ENCODE results near the gene TM9SF4.
"Not testable (repeated sequence)": the region's sequence is repeated elsewhere in the genome, so short reads cannot be mapped to it uniquely, and the experiment has no call there.

The TM9SF4 gene

DNA sequence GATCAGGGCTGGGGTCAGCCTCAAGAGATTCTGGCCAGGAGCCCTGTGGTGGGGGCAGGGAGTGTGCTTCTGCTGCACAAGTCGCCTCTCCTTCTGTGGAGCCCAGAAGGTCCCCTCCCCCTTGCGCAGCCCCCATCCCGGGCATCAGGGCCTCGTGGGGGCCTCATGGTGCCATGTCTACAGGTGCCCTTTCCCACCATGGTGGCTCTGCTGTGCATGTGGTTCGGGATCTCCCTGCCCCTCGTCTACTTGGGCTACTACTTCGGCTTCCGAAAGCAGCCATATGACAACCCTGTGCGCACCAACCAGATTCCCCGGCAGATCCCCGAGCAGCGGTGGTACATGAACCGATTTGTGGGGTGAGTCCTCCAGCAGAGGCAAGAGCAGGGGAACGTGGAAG is 48.1 kb downstream of the TM9SF4 start:
- DNase-seq (ENCODE audit: low spot score): no peak

DNA sequence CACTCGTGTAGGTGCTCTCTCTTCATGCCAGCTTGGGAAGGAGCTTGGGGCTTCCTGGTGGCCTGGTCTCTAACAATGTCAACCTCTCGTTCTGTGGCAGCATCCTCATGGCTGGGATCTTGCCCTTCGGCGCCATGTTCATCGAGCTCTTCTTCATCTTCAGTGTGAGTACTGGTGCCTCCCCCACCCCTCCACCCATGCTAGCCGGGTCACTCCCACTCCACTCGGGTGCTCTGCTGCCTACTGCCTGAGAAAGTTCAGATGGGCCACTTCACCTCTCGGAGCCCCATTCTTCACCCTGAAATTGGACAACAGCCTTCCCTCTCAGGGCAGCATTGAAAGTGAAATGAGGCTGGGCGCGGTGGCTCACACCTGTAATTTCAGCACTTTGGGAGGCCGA is 48.8 kb downstream of the TM9SF4 start:
- DNase-seq (ENCODE audit: low spot score): no peak

DNA sequence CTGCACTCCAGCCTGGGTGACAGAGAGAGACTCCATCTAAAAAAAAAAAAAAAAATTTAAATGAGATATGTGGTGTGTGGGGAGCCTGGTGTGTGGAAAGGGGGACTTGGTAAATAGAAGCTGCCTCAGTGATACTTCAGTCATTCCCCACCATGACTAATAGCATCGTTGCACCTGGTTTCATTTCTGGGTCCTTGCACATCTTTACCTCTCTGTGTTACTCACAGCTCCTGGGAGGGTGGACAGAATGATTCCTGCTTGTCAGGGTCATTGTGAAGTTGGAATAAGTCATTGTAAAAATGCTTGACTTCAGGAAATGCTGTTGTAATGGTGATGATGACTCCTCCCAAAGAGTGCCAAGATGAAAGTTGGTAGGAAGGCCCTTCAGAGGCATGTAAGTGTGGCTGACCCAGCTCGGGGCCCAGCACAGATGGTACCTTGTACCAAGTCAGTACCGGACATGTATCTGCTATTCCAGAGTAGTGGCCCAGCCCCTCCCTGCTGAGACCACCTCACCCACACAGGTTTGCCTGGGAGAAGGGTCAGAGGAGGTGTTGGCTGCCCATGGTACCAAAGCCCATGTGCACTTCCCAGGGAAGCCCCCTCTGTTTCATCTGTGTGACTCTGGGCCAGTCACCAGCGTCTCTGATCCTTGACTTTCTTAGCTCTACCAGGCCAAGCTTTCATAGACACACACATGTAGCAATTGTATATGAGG is 49.6 kb downstream of the TM9SF4 start:
- DNase-seq (ENCODE audit: low spot score): no peak

DNA sequence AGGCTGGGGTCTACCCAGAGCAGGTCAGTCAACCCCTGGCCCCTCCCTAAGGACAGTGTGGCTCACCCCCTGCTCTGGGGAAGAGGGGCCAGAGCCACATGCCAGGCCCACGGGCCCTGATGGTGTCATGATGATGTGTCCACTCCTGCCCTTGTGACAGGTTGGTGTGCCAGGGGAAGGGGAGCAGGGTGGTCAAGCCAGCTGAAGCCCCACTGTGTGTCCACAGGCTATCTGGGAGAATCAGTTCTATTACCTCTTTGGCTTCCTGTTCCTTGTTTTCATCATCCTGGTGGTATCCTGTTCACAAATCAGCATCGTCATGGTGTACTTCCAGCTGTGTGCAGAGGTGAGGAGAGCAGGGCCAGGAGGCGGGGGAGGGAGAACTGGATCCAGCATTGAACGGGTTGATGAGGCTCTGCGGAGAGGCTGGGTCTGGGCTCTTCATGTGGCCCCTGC is 50.3 kb downstream of the TM9SF4 start:
- no peak for DNase-seq (ENCODE audit: low spot score)

DNA sequence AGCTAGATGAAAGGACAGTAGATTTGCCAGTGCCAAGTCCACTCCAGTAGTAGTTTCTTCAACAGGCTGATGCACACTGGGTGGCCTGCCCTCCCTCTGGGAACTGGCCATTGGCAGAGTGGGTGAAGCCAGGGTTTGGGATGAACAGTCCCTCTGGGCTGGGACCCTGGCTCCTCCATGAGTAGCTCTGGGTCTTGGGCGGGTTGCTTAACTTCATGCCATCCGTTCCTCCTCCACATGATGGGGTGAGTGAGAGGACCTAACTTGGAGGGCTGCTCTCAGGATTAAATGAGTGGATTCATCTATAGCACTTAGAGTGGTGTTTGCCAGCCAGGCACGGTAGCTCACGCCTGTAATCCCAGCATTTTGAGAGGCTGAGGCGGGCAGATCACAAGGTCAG is 50.8 kb downstream of the TM9SF4 start:
- DNase-seq (ENCODE audit: low spot score): no peak

DNA sequence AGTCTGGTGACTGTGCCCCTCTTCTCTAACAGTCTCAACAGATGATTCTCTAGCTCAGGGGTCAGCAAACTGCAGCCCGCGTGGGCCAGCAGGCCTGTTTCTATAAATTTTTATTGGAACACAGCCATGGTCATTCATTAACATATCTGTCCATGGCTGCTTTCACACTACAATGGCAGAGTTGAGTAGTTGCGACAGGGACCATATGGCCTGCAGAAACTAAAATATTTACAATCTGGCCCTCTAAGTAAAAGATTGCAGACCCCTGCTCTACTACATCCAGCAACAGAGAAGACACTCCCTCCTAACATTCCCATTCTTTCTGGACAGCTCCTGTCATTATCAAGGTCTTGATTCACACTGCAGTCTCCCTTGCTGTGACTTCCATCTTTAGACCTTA is 52.8 kb downstream of the TM9SF4 start:
- no peak for DNase-seq (ENCODE audit: low spot score)

DNA sequence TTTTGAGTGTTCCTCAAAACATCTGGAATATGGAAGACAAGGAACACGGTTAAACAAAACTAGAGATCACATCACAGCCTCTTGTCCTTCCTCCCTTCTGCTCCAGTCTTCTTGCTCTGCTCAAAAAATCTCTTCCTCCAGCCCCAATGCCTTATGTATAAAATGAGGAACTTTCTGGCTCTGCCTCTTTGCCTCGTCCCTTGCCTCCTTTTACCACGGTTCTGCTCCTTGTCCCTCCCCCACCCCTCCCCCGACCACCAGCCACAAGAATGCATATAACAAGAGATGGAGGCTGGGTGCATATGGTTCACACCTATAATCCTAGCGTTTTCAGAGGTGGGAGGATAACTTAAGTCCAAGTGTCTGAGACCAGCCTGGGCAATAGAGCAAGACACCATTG is 54.4 kb downstream of the TM9SF4 start:
- no peak for DNase-seq (ENCODE audit: low spot score)

DNA sequence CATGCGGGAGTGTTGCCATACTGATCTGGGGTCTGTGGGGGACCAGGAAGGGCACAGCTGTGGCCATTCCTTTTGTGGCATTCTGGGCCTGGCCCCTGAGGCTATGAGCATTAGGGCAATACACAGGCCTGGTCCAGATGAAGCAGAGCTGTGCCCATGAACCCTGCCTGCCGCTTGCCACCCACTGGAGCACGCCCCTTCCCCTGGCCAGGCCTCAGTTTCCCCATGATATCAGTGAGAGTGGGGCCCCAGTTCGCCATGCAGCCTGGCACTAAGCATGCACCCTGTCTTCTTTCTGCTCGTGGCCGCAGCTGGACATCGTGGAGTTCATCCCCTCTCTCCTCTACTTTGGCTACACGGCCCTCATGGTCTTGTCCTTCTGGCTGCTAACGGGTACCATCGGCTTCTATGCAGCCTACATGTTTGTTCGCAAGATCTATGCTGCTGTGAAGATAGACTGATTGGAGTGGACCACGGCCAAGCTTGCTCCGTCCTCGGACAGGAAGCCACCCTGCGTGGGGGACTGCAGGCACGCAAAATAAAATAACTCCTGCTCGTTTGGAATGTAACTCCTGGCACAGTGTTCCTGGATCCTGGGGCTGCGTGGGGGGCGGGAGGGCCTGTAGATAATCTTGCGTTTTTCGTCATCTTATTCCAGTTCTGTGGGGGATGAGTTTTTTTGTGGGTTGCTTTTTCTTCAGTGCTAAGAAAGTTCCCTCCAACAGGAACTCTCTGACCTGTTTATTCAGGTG is 55.6 kb downstream of the TM9SF4 start:
- DNase-seq (ENCODE audit: low spot score): no peak

DNA sequence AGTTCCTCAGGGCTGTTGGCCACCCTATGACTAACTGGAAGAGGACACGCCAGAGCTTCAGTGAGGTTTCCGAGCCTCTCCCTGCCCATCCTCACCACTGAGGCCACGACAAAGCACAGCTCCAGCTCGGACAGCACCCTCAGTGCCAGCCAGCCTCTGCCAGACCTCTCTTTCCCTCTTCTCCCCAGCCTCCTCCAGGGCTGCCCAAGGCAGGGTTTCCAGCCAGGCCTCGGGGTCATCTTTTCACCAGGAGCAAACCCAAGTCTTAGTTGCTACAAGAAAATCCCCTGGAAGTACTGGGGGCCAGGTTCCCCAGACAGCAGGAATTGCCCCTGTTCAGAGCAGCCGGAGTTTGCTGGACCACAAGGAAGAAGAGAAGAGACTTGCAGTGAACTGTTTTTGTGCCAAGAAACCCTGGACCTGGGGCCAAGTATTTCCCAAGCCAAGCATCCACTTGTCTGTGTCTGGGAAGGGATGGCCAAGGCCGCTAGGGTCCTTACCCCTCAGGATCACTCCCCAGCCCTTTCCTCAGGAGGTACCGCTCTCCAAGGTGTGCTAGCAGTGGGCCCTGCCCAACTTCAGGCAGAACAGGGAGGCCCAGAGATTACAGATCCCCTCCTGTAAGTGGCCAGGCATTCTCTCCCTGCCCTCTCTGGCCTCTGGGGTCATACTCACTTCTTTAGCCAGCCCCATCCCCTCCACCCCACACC is 56.5 kb downstream of the TM9SF4 start:
- no peak for DNase-seq (ENCODE audit: low spot score)

DNA sequence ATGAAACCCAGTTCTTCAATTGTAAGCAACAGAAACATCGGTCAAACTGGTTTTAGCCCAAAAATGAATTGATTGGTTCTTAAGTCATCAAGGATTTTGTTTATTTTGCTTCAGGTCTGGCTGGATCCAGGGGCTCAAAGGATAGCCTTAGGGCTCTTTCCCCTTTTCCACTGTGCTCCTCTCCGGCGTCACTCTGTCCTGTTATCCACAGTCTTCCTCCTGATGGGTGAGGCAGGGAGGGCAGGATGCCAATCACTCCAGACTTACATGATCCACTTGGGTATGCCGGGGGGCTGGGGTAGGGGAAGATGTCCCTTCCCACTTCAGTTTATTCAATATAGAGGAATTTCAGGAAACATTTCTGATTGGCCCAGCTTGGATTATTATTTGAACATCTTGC is 58.0 kb downstream of the TM9SF4 start:
- no peak for DNase-seq (ENCODE audit: low spot score)

DNA sequence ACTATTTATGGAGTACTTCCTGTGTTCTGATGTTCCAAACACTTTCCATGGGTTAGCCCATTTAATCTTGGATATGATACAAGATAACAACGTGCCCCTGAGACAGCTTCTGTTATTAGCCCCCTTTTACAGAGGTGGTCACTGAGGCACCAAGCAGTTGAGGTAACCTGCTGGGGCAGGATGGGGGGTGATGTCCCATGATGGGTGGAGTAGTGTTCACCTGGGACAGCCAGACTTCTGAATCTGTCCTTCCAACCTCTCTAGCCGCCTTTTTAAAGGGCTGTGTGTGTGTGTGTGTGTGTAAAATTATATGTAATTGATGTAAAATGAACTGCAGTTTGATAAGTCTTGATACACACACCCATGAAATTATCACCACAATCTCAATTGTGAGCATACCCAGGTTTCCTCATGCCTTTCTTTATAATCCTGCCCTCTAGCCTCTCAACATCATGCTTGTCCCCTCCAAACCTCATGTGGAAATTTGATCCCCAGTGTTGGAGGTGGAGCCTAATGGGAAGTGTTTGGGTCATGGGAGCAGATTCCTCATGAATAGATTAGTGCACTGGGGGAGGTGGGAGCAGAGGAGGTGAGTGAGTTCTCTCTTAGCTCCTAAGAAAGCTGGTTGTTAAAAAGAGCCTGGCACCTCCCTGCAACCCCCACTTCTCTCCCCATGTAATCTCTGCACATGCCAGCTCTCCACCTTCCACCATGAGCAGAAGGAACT is 58.8 kb downstream of the TM9SF4 start:
- no peak for DNase-seq (ENCODE audit: low spot score)

DNA sequence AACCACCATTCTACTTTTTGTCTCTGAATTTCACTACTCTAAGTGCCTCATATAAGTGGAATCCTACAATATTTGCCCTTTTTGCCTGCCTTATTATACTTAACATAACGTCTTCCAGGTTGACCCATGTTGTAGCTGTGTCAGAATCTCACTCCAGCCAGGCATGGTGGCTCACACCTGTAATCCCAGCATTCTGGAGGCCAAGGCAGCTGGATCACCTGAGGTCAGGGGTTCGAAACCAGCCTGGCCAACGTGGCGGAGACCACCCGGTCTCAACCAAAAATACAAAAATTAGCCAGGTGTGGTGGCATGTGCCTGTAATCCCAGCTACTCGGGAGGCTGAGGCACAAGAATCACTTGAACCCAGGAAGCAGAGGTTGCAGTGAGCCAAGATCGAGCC is 68.2 kb downstream of the TM9SF4 start:
- not testable (repeated sequence) for DNase-seq (ENCODE audit: low spot score)

DNA sequence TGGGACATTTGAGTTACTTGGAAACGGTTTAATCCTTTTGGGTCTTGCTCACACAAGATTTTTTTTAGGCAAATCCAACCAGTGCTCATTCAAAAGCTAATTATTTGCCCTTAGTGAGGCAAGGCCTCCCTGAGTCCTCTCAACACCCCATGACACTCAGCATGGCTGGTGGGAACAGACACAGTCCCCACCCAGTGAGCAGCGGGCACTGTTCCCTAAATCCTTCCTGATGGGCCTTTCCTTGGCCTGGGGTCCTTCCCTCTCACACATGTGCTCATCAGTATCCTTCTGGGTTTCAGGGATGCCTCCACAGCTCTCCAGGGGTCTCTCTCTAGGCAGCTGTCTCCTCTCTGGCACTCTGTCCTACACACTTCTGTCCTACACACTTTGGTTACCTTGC is 70.0 kb downstream of the TM9SF4 start:
- no peak for DNase-seq (ENCODE audit: low spot score)

DNA sequence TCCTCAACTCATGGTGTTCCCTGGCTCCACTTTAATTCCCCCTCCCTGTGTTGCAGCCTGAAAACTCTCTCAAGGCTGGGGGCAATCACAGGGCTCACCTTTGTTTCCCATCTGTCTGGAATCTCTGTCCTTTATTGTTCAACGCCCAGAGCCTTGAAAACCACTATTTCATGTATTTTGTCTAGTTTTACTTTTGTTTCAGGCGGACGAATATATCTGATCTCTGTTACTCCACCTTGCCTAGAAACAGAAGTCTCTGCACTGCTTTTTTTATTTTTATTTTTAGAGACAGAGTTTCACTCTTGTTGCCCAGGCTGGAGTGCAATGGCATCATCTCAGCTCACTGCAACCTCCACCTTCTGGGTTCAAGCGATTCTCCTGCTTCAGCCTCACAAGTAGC is 70.4 kb downstream of the TM9SF4 start:
- DNase-seq (ENCODE audit: low spot score): no peak

DNA sequence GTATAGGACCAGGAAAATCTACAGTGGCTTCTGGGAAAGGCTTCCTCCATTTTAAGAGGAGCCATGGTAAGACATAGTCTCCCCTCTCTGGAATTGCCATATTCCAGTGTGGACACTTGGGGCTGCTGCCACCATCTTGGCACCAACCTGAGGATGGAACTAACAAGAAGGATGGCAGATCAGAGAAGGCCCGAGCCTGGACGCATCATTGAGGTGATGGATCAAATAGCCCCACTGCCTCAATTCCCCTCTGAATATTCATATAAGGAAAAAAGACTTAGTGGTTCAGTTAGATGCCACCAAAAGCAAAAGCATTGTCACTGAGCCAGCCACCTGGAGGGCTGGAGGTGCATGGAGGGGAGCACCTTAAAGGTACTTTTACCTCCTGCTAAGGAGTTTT is 72.1 kb downstream of the TM9SF4 start:
- DNase-seq (ENCODE audit: low spot score): no peak

DNA sequence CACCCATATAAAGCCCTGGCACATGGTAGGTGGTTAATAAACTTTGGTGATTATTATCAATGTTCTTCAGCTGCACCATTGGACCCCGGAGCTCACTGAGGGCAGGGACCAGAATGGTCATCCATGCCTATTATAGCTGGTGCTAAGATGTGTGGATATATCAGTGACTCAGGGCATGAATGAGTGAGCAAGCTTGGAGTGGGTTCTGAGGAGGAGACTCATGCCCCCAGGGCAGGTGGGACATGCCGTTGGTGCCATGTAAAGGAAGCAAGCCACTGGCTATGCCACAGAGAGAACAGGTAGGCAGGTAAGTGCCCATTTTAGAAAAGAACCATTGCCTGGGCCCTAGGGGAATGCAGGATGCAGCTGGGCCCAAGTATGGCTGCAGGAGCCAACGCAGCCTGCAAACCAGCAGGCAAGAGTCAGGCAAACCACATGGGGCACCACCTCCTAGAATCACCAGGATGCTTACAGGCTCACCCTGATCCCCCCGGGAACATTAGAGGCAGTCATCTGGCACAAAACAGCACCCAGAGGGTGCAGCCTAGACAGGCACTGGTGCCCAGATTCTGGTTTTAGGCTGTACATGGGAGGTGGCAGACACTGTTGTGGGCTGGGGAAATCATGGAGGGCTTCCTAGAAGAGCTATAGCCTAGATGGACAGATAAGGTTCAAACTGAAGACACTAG is 74.6 kb downstream of the TM9SF4 start:
- DNase-seq (ENCODE audit: low spot score): no peak

DNA sequence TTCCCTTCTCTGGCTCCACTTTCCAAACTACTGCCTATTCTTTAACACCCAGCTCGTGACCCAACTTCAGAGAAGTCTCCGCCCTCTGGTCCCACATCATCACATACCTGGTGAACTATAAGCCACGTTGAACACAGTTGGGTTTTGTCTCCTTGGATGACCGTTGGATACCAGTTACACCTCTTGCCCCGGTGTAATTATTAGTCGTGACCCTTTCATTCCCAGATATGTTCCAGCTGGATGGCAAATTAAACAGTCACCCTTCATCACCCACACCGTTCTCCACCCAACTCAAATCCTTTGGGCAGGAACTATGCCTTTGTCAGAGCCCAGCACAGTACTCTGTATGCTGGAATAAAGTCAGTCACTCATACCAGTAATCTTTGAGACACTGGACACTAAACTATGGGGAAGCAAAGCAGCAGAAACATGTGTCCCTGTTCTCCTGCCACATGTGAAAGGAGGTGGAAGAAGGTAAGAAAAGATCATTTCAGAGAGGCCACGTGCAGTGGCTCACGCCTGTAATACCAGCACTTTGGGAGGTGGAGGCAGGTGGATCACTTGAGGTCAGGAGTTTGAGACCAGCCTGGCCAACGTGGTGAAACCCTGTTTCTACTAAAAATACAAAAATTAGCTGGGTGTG is 75.6 kb downstream of the TM9SF4 start:
- DNase-seq (ENCODE audit: low spot score): no peak

DNA sequence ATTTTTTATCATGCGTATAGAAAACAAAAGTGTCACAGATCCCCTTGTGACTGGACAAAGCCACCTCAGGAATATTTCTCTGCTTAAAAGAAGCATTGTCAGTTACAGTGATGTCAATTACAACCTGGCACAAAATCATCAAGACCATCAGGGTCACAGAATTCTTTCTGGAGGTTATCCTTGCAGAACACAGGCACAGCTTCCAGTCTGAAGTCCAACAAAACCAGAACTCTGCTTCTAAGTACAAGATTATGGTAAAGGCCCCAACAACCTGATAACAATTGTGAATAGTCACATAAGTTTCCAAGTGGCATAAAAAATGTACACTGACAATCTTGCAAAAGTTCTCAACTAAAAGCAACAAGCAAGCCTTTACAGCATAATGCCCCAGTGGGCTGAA is 77.0 kb downstream of the TM9SF4 start:
- DNase-seq (ENCODE audit: low spot score): no peak

DNA sequence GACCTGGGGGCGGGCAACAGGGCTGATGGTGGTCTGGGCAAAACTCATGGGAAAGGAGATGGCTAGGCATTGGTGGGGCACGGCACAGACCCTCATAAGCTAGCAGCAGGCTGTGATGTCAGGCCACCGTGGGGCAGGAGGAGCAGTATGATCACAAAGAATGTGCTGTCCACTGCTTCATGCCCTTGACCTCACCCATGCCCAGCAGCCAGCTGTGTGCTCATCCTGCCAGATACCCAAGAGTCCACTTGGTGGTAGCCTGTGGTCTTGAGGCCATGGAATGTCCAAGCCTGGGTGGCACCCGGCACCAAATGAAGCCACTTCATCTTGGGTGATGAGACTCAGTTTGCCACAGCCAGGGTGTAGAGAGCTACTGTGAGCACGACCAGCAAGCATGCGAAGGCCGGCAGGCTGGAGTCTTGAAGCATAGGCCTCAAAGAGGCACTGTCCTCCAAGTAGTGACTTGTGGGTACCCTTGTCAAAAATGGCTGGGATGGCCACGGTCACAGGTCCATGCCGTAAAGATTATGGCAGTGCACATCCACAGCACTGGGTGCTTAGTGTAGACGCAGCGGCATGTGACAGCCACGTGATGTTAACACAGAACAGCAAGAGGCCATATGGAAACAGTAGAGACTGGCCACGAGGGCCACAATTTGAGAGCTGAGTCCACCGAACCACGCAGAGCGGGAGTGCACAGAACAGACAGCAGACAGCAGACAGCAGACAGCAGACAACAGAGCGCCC is 79.0 kb downstream of the TM9SF4 start:
- DNase-seq (ENCODE audit: low spot score): no peak

DNA sequence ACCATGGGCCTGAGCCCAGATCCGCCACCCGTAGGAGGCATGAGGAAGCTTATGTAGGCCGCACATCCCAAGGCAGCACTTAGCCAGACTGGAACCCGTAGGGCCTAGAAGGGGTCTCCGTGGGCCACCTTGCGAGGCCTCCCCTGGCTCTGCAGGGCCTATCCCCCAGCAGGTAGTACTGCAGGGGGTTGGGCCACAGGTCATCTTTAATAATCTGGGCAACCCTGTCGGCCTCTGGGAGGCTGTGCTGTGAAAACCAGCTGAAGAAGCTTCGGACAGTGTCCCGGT is 79.6 kb downstream of the TM9SF4 start:
- no peak for DNase-seq (ENCODE audit: low spot score)
